GM12892 (cell line): ENCODE data around the gene NVL.

Experiments
- POLR2A ChIP-seq: IDR thresholded peaks from 2 replicates; pipeline ENCODE4 v1.6.1; 2011; ENCODE audit warnings: low read depth, low read length, control low read depth
- POLR2AphosphoS5 ChIP-seq: IDR thresholded peaks from 2 replicates; pipeline ENCODE4 v1.6.1; 2011; ENCODE audit warnings: low read depth, low read length, control low read depth

GRCh38 chr1:224353975-224354925 lies 24.3 kb upstream of the NVL start:
- TF ChIP-seq POLR2A (no peak), POLR2AphosphoS5 (no peak)
